ENCODE measurements around the gene SMYD1.

GRCh38 chr2:88125924-88126771 lies 58.5 kb downstream of the SMYD1 start:
- no peak for TF ChIP-seq CTCF (conservative IDR thresholded peaks at IDR 0.05)
- no peak for TF ChIP-seq ZFX (IDR thresholded peaks at IDR 0.05)
